Nephron progenitor cell (in vitro differentiated cells): ENCODE results near the gene MMD.
A peak's percentile ranks its signal among the peaks of the same experiment; 100 is the strongest.

Source experiments
- DNase-seq: peaks from one replicate; pipeline ENCODE4 v3.0.0; 2021
- H3K27ac Mint-ChIP-seq: 2 replicates; pipeline ENCODE4 v1.8.0; 2021; ENCODE audit warnings: mild to moderate bottlenecking, moderate library complexity, mixed read lengths
- H3K27me3 Mint-ChIP-seq: 2 replicates; pipeline ENCODE4 v1.8.0; 2021; ENCODE audit warnings: mild to moderate bottlenecking, low read depth, mixed read lengths; ENCODE audit not compliant: poor library complexity
- H3K36me3 Mint-ChIP-seq: 2 replicates; pipeline ENCODE4 v1.8.0; 2021; ENCODE audit warnings: low read depth, mixed read lengths
- H3K4me1 Mint-ChIP-seq: 2 replicates; pipeline ENCODE4 v1.8.0; 2021; ENCODE audit warnings: mixed read lengths
- H3K4me3 Mint-ChIP-seq: 2 replicates; pipeline ENCODE4 v1.8.0; 2021; ENCODE audit warnings: mild to moderate bottlenecking, moderate library complexity, mixed read lengths
- H3K9me3 Mint-ChIP-seq: 2 replicates; pipeline ENCODE4 v1.8.0; 2021; ENCODE audit warnings: mild to moderate bottlenecking, moderate library complexity, mixed read lengths
- CTCF ChIP-seq: fragments of 200-600 bp; sonication (generic); IDR thresholded peaks from 2 replicates; pipeline ENCODE4 v1.5.0; 2021; ENCODE audit warnings: antibody characterized with exemption

The MMD gene

DNA sequence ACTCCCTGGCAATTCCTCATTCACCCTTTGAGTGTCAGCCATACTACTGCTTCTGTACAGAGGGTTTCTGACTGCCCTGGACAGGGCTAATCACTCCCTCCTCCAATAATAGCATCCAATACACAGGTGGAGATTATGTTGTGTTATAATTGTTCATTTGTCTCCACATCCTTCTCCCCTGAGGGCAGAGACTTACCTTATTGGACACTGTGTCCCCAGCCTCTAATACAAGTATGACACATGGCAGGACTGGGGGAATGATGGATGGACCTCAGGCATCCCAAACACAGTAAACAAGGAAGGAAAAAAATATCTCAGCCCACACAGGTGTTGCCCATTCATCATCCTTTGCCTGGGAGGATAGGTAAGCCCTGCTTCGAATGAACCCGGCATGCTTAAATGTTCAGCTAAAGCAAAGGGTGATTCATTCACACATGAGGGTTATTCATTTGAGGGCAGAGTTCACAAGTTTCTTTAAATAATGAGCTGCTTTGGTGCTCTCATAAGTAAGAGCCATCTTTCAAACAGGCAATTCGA, 34.8 kb downstream of the MMD start:
- no peak for TF ChIP-seq CTCF
- H3K36me3 Mint-ChIP-seq = no peaks in the 10 kb centered on the region
- H3K9me3 Mint-ChIP-seq = no peaks in the 10 kb centered on the region
- no peak for DNase-seq
- no peak overlapping the region for H3K27ac Mint-ChIP-seq
- H3K27me3 Mint-ChIP-seq = peaks cover 2% of the 10 kb centered on the region
- no peak overlapping the region for H3K4me3 Mint-ChIP-seq
- peaks cover 66% of the 10 kb centered on the region for H3K4me1 Mint-ChIP-seq

DNA sequence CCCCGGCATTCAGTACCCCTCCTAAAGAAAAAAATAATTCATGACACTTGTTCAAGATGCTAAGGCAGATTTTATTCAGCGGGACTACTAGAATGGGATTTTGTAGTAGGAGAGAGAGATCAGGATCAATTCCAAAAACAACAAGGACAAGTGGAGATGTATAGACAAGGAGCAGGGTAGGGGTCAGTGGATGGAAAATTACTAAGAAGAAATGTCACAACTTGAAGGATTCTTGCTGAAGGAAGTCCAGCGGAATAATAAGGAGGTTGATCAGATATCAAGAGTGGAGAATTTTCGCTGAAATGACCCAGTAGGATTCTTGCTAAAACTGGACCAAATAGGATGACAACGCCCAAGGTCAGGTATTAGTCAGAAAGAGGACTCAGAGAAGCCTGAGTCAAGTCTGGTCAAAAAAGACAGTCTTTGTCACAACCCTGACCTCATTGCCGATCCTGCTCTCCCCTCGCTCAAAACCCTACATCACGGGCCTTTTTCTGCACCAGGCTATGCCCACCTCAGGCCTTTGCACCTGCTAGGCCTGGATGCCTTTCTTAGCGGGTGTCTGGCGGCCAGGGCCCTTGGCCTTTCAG, 36.9 kb downstream of the MMD start:
- no peak for DNase-seq
- Mint-ChIP-seq H3K27ac (peak overlapping the region; percentile 64), H3K4me3 (no peak overlapping the region), H3K27me3 (peaks cover 5% of the 10 kb centered on the region), H3K4me1 (peaks cover 53% of the 10 kb centered on the region), H3K9me3 (no peaks in the 10 kb centered on the region), H3K36me3 (no peaks in the 10 kb centered on the region)
- no peak for TF ChIP-seq CTCF

DNA sequence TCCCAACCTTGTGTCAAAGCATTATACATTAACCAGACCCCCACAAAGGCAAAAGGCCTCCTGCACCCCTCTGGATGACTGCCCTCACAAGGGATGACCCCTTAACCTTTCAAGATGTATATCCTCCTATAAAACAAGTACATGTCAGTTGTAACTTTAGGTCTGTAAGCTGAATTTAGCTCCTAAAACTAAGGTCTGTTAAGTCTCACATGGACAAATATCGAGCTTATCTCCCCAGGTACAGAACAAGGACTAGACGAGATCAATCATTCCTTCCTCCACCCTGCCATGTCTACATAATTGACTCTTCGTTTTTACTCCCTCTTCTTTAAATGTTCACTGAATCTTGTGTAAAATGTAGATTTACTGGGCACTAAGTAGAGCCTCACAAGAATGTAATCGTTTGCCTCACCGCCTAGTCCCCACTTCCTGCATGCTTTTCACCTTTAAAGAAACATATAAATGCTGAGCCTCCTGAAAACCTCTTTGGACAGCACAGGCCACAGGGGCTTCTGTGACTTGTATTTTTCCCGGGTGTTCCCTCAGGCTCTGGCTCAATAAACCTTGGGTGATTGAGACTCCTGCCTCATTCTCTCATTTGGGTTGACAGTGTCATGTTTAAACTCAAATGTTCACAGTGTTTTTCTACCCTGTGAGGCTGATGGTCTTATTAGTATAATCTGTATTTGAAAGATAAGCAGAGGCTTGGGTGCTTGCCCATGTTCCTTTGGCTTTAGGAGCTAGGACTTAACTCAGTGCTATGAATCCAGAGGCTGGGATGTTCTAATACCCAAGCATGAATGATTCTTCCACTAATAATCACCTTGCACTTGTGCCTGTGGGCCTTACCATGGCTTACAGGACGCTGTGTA, 37.6 kb downstream of the MMD start:
- H3K36me3 Mint-ChIP-seq = no peaks in the 10 kb centered on the region
- H3K9me3 Mint-ChIP-seq = no peaks in the 10 kb centered on the region
- peaks cover 5% of the 10 kb centered on the region for H3K27me3 Mint-ChIP-seq
- peak overlapping the region; percentile 53 for H3K27ac Mint-ChIP-seq
- H3K4me1 Mint-ChIP-seq = peaks cover 50% of the 10 kb centered on the region
- DNase-seq = no peak
- TF ChIP-seq CTCF = no peak
- H3K4me3 Mint-ChIP-seq = no peak overlapping the region

- no peak for TF ChIP-seq CTCF
- Mint-ChIP-seq H3K36me3 (no peaks in the 10 kb centered on the region), H3K4me1 (peaks cover 32% of the 10 kb centered on the region), H3K27ac (no peak overlapping the region), H3K4me3 (no peak overlapping the region), H3K27me3 (peaks cover 10% of the 10 kb centered on the region), H3K9me3 (no peaks in the 10 kb centered on the region)
- no peak for DNase-seq
These were observed 40.4 kb downstream of the MMD start for GRCh38 chr17:55381017-55381770.

GRCh38 chr17:55377671-55378275, 43.9 kb downstream of the MMD start:
- H3K27me3 Mint-ChIP-seq = peaks cover 19% of the 10 kb centered on the region
- H3K27ac Mint-ChIP-seq = no peak overlapping the region
- DNase-seq = no peak
- no peak overlapping the region for H3K4me3 Mint-ChIP-seq
- no peak for TF ChIP-seq CTCF
- H3K4me1 Mint-ChIP-seq = peaks cover 8% of the 10 kb centered on the region
- H3K9me3 Mint-ChIP-seq = peaks cover 5% of the 10 kb centered on the region
- no peaks in the 10 kb centered on the region for H3K36me3 Mint-ChIP-seq
